ENCODE results near the gene TEK.

TEK gene

DNA sequence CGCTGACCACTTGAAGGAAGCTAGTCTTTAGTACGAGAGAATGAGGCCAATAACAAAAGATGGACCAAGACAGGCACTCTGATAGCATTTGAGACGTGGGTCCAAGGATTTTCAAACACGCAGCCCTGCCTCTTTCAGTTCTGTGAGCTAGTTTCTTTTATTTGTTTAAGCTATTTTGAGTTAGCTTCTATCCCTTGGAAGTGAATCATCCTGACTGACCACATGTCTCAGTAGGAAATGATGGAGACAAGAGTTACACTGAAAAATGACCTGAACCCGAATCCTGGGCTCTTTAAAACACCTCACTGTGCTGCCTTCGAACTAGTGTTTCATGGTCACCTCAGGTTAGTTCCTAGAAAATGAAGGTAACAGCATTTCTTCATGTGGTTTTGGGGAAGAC, 9.9 kb downstream of the TEK start:
- in situ Hi-C loops (cut with HindIII; ENCODE audit: low sequenced_read_pairs), result no loop called here

DNA sequence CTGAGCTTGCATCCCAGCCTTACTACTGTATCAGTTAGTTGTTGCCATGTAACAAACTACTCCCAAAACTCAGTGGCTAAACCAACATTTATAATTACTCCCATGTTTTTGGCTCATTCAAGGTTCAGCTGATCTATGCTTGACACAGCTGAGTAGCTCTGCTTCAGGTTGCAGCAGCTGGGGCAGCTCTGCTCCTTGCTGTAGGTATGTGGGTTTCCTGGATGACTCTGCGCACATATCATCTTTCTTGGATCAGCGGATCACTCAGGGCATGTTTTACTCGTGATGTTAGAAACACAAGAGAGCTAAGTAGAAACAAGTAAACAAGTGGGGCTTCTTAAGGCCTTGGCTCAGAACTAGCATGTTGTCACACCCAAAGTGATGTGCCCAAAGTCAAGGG, 15.1 kb downstream of the TEK start:
- in situ Hi-C loops (cut with HindIII; ENCODE audit: low sequenced_read_pairs), result no loop called here

DNA sequence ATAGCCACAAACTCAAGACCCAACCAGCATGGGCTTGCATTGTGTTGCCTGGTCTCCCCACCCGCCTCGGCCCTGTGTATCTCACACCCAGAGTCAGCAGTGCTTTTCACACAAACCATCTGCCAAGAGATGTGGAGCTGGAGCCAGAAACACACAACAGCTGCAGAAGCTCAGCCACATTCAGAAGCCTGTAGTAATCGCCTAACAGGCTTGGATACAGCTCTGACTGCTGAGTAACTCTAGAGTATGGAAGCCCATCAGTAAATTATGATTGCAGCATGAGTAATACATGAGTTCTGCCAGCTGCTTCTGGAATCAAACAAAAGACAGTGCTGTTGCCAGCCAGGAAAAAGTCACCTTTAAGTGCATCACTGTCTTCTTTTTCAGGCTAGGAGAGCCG, 16.0 kb downstream of the TEK start:
- in situ Hi-C loops (cut with HindIII; ENCODE audit: low sequenced_read_pairs), result no loop called here

DNA sequence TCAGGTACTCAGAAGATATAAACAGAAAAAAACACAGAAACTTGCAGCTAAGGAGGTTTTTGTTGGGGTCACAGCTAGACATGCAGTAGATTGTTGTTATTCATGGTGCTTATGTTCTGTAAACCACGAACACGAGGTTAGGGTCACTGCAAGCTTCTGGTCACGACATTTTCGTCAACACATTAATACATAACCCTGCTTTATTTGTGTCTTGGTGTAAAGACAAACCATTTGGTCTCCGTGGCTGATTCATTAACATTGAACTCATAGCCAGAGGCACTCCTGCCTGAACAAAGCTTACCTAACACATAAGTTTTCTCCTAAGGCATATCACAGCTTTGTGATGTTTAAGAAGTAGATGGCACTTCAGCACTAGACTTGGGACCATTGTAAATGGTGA, 16.9 kb downstream of the TEK start:
- in situ Hi-C loops (cut with HindIII; ENCODE audit: low sequenced_read_pairs), result no loop called here

DNA sequence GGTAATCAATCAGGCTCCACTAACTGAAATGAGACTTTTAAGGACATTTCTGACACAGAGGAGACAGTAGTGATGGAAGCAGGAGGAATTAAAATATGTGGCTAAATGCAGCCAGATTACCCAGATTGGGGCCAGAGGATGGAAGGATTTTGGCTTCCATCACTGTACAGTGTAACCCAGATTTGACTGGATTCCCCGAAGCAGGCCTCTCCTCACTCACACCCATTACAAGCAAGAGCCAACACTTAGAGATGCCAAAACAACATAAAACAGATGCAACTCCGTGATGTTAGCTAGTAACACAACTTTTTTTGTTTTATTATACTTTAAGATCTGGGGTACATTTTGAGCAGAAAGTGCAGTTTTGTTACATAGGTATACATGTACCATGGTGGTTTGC, 17.6 kb downstream of the TEK start:
- in situ Hi-C loops (cut with HindIII; ENCODE audit: low sequenced_read_pairs), result no loop called here

DNA sequence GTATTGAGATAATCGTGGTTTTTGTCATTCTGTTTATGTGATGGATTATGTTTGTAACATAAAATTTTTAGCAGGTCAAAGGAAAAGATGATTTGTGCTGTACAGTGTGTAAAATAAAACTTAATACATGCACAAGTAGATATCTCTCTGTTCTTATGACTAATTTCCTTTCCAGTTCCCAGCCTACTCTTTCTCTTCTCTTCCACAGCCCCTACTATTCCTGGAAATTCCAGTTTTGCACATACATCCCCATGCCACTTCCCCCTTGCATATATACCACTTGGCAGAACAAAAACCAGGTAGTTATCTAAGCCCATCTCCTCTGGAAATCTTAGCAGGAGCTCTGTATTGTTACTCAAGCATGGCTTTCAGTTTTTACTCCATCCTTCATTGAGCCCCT, 20.2 kb downstream of the TEK start:
- in situ Hi-C loops (cut with HindIII; ENCODE audit: low sequenced_read_pairs), result no loop called here

DNA sequence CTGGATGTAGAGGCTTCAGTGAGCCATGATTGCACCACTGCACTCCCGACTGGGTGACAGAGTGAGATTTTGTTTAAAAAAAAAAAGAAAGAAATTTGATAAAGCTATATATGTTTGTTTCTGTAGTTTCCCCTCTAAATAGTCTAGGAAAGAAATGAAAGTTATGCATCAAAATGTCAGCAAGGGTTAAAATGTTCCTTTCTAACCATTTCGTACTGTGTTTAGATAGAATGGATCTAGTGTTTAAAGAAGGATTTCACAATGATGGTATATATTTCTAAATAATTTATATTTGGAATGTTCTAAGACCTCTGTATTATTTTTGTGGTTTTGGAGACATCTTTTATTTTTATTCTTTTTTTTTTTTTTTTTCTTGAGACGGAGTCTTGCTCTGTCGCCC, 22.7 kb downstream of the TEK start:
- in situ Hi-C loops (cut with HindIII; ENCODE audit: low sequenced_read_pairs), result no loop called here

DNA sequence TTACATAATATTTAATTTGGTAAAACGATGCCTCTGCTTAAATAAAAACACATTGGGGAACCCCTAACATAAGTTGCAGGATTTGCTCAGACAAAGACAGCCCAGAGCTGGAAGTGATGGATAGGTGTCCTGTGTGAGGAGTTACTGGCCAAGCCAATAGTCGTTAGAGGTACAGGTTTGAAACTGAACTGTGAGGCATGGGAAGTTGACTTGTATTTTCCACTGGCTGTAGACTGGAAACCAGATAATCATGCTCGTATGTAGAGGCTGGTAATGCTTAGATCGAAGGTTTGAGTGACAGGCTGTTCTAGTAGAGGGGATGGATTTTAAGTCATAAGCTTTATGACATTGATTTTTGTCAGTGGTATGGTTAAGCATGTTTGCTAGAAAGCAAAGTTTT, 24.8 kb downstream of the TEK start:
- in situ Hi-C loops (cut with HindIII; ENCODE audit: low sequenced_read_pairs), result no loop called here

DNA sequence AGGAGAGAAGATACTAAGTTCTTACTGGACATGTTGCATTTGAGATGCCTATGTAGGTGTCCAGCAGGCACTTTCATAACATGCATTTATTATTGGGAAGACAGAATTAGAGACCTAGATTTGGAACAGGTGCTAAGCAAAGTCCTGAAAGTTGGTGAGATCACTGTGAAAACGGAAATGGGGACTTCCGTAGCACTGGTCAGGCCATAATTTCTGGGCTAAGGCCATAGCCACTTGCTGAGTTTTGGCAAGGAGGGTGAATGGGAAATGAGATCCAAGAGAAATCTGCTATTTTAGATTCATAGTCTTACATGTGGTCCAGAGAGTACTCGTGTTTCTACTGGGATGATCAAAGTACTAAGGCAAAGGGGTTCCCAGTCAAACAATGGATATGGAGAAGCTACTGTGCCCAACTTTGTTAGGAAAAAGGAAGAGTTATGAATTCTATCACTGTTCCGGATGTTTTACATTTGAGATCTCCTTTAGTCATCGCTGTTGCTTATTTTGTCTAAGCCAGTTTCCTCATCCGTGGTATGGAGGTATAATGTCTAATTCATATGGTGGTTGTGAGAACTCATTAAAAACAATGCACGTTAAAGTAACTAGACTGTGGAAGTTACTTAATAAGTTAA, 33.4 kb downstream of the TEK start:
- in situ Hi-C loops (cut with HindIII; ENCODE audit: low sequenced_read_pairs), result no loop called here

DNA sequence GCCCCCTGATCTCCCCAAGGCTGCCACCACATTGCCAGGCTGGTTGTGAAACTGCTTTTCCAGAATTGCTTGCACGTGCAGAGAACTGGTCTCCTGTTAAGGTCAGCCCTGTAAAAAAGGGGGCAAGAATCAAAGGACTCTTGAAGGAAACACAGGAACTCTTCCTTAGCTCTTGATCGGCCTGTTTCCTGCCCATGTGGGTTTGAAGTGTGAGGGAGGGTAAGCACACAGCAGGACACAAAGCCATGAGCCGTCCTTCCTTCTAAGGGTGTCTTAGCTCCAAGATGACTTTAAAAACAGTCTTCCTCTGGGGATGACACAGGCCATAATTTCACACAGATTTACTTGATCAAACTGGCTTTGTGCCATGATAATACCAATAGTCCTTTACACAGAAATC, 36.1 kb downstream of the TEK start:
- in situ Hi-C loops (cut with HindIII; ENCODE audit: low sequenced_read_pairs), result no loop called here

DNA sequence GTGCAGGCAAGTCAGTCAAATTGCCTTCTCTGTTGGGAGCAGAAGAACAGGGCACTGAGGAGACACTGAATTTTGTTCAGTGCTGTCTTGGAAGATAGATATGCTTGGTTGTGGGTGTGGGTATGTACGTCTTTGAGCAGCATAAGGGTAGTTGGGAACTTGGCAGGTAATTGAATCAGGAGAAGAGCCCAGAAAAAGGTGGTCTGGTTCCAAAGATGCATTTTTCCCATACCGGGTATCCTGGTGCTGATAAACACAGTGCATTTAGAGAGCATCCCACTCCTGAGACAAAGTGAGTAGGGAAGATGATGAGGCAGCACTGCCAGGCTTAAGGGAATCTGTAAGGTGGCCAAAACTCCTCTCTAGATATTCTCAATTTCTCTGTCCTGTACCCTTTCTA, 40.6 kb downstream of the TEK start:
- in situ Hi-C loops (cut with HindIII; ENCODE audit: low sequenced_read_pairs), result no loop called here

DNA sequence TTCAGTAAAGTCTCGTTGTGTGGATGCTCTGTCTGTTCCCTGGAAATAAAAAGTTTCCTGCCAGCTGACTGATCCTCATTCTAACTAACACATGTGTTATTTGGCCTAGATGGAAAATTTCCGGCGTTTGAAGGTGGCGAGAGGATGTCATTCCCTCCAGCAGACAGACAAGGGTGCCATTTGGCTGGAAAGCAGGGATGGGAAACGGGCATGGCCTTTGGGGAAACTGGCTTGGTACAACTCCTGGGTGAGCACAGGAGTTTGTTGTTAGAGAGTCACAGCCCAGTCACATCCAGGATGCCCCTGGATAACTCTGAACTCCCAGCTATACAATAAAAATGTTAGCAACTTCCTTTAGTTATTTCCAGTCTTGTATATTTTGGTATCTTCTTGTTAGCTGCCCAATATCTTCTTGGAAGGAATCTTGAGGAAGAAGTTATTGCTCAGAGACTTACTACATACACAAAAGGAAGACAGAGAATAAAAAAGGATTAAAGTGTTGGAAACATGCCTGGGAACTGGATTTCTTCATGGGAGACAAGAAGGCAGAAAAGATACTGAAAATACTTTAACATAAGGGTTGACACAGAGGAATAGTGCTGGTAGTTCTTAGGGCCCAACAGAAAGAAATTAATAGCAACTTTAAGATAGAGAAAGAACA, 41.9 kb downstream of the TEK start:
- in situ Hi-C loops (cut with HindIII; ENCODE audit: low sequenced_read_pairs), result no loop called here

DNA sequence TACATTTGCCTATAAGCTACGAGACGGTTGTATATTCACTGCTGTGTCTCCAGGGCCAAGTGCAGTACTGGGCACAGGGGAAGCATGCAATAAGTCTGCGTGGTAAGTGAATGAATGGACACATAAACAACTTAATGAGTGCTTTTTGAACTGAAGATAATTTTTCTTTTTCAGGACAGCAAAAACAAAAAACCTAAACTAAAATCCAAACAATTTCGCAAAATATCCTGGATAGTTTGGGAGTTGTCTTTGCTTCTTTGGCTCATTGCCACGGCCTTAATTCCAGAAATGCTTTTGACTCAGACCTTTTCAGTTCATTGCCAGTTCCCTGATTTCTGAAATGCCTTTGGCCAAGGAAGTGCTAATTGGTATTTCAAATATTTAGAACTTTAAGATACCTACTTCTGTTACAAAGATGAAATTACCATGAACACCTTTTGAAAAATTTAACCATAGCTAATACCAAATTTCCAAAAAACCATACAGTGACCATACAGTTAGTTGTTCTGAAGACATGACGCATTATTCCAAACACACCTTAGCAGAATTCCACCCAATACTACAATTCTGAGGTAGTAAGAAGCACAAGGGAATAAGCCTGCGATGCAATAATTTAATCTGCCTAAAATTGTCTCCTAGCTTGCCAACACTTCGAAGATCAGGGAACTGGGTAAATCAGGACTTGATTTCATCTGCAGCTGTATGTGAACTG, 42.8 kb downstream of the TEK start:
- in situ Hi-C loops (cut with HindIII; ENCODE audit: low sequenced_read_pairs), result no loop called here

DNA sequence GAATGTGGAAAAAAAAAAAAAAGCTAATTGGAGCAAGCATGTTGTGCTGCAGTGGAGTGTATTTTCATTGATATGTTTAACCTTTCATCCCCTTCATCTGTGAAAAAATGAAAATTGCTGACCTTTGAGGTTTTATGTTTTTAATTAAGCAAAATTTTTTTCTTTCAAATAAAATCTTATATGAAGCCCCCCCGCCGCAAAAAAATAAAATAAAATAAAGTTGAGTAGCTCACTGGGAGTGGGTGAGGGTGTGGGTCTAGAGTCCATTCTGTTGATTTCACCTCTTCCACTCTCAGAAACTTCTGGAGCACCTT, 43.3 kb downstream of the TEK start:
- in situ Hi-C loops (cut with HindIII; ENCODE audit: low sequenced_read_pairs), result no loop called here

DNA sequence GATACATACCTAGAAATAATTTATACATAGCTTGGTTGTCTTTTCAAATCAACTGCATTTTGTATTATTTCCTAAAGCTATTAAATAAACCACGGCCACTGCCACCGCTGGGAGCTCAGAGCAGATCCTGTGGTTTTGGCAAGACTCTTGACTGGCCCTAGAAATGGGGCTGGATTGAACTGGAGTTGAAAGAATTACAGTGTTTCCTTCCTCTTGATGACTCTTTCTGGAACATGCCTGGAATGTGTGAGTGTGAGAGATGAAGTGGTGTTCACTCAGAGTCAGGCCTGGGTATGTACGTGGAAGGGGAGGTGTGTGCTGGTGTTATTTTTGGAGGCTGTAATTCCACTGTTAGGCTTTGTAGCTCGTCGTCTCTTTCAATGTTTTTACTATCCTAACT, 45.9 kb downstream of the TEK start:
- in situ Hi-C loops (cut with HindIII; ENCODE audit: low sequenced_read_pairs), result no loop called here

DNA sequence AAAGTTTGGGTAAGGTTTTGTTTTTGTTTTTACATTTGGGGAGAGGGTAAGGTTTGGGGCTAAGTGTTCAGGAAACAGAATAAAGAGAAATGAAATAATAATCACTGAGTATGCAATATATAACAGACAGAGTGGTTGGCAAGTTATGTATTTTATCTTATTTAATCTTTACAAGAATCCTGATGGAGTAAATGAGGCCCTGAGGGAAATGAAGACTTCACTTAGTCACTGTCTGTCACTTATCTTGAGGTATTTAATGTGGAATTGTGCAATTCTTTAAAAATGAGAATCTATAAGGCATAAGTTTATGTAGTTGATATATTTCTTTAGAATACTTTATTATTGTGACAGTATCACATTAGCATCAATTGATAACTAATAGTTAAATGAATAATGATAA, 48.1 kb downstream of the TEK start:
- in situ Hi-C loops (cut with HindIII; ENCODE audit: low sequenced_read_pairs), result no loop called here

DNA sequence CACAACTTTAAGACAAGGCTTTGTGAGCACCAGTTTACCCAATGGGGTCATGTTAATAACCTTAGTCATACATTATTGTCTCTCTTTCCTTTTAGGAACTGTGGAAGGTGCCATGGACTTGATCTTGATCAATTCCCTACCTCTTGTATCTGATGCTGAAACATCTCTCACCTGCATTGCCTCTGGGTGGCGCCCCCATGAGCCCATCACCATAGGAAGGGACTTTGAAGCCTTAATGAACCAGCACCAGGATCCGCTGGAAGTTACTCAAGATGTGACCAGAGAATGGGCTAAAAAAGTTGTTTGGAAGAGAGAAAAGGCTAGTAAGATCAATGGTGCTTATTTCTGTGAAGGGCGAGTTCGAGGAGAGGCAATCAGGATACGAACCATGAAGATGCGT, 48.7 kb downstream of the TEK start:
- in situ Hi-C loops (cut with HindIII; ENCODE audit: low sequenced_read_pairs), result no loop called here

DNA sequence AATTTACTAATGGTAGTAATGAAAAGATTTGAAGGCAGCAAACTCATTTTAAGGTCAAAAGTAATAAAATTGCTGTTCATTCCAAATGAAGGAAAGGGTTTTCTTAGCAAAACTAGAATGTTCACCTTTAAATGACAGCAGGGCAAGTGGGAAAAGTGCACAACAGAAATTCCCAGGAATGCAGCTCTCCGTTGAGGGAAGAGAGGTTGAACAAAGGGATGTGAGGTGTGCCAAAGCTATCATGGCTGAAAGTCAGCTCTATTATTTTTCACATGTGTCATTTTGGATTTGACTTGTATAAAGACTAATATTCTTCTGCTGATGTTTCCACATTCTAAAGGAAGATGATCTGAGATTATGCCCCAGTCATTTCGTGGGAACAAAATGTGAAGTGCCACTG, 51.6 kb downstream of the TEK start:
- in situ Hi-C loops (cut with HindIII; ENCODE audit: low sequenced_read_pairs), result no loop called here

DNA sequence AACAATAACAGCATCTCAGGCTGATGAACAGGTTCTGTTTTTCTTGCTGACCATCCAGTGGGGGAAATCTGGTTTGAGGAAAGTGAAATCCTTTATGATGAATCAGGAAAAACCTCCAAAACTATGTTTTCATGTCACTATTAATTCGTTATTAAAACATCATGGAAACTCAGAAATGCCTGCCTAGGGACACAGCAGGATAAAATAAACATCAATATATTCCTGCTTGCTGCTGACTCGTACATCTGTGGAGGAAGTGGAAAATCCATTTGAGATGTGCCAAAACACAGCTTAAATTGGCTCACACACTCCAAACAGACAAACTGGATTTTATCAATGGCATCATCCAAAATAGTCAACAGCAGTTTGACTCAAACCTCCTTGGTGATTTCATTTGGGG, 53.0 kb downstream of the TEK start:
- in situ Hi-C loops (cut with HindIII; ENCODE audit: low sequenced_read_pairs), result no loop called here

DNA sequence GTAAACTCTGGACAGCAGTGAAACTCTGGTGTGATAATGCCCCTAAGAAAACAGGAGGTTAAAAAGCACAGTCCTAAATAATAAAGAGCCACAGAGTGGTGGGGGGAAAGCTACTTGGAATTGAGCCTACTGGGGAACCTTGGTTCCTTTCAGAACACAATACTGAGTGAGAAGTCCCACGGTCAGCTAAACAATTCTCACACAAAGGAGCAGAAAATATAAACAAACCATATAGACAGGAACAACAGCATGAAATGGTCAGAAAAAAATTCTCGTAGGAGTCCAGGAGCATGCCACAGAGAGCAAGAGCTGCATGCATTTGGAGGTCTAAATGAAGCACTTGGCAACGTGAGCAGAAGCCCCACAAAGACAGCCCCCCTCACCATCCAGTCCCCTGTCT, 56.0 kb downstream of the TEK start:
- in situ Hi-C loops (cut with HindIII; ENCODE audit: low sequenced_read_pairs), result no loop called here

DNA sequence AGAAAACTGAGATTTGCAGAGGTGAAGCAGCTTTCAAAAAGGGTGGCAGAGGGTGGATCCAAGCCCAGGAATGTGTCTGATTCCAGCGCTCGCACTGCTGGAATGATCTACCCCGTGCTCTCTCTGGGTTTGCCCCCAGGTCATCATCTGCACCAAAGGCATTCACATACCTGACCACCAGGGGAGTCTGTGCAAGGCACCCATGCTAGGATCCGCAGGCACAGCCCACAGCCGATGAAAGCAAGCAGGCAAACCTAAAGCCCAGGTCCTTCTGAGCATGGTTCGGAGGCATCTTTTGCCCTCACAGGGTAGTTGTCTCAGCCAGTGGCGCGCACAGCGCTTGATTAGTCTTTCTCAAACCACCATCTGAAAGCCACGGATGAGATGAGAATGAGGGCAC, 56.6 kb downstream of the TEK start:
- in situ Hi-C loops (cut with HindIII; ENCODE audit: low sequenced_read_pairs), result no loop called here

DNA sequence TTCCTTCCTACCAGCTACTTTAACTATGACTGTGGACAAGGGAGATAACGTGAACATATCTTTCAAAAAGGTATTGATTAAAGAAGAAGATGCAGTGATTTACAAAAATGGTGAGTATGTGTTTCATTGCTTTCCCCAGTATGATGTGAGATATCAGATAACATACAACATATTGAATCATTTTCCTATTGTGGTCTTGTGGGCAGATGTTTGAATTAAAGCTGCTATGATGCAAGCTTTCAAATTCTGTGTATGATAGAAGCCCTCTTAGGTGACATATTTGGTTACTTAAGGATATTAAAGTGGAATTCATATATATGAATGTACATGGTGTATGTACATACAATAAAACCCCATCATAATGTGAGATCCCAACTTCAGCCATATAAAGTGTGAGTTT, 59.5 kb downstream of the TEK start:
- in situ Hi-C loops (cut with HindIII; ENCODE audit: low sequenced_read_pairs), result no loop called here

DNA sequence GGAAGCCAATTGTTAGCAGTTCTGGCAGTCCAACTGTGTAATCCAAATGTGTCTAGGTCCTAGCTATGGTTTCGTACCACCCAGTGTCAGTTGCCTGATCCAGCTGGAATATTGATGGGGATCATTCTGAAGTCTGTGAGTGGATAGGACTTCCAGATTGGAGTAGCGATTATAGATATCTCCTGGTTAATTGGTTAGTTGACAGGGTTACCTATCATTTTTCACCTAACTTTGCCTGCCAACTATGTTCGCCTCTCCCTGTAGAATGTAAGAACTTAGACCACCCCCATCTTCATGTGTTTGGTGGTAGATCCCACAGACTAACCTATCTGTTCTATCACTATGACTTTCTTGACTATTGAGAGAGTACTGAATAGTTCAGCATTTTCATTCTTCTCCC, 59.9 kb downstream of the TEK start:
- in situ Hi-C loops (cut with HindIII; ENCODE audit: low sequenced_read_pairs), result no loop called here

Measured in DLD1 (cell line).